Measurements from ENCODE around the gene SH3RF1.

DNA sequence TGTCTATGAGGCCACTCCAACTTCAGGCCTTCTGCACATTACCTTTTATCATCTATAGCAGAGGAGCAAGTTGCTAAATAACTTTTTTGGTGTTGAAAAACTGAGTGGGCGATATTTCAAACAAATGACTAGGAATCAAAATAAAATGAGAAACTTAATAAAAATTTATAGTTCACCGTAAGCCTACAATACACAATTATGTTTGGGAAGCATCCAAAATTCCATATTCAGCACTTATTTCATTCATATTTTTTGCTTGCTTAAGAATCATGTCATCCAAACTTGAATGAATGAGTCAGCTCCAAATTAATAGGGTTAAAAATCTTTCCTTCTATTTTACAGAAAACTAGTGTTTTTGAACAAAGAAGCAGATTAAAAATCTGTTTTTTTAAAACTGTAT, 119.1 kb downstream of the SH3RF1 start:
- TF ChIP-seq, protein P1, sequence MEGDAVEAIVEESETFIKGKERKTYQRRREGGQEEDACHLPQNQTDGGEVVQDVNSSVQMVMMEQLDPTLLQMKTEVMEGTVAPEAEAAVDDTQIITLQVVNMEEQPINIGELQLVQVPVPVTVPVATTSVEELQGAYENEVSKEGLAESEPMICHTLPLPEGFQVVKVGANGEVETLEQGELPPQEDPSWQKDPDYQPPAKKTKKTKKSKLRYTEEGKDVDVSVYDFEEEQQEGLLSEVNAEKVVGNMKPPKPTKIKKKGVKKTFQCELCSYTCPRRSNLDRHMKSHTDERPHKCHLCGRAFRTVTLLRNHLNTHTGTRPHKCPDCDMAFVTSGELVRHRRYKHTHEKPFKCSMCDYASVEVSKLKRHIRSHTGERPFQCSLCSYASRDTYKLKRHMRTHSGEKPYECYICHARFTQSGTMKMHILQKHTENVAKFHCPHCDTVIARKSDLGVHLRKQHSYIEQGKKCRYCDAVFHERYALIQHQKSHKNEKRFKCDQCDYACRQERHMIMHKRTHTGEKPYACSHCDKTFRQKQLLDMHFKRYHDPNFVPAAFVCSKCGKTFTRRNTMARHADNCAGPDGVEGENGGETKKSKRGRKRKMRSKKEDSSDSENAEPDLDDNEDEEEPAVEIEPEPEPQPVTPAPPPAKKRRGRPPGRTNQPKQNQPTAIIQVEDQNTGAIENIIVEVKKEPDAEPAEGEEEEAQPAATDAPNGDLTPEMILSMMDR (IDR thresholded peaks at IDR 0.05; ENCODE audit: low read depth, low read length, poor library complexity, severe bottlenecking), result no peak
- TF ChIP-seq EZH2phosphoT487 (IDR thresholded peaks at IDR 0.05; ENCODE audit: borderline replicate concordance, low read length), result no peak

Data from DOHH2 (cell line).